HepG2 (cell line): Measurements from ENCODE around the gene PDCD11. TPM values are rescaled to one million over a fixed set of nuclear protein-coding genes. Genes with fewer than 3 reads are reported as not detected.

Experiments used
- ATAC-seq: fragments of 200-7000 bp; cut with Tn5 transposase; 3 replicates; pipeline ENCODE4 v1.9.1; 2020; ENCODE audit warnings: mild to moderate bottlenecking, moderate library complexity
- BruUV-seq: library from RNA; stranded (reverse); fragments of 400-500 nt; replicated peaks from 2 replicates; lab custom pipeline; 2021; lab: Mats Ljungman, UMichigan
- CTCF ChIA-PET: fragments of 300-600 bp; formaldehyde crosslinking; extraction: SDS; loops from one replicate; lab custom pipeline; 2021; ENCODE audit warnings: low total read pairs, inconsistent platforms, low intra/inter-chr PET ratio; lab: Yijun Ruan, JAX
- POLR2A ChIA-PET: fragments of 350-600 bp; sonication (Branson Sonifier 250); formaldehyde crosslinking; loops from one replicate; lab custom pipeline; 2020; ENCODE audit warnings: antibody characterized with exemption, inconsistent platforms; lab: Yijun Ruan, JAX
- DNase-seq: peaks from one replicate; pipeline ENCODE4 v3.0.0-alpha.2; 2015; ENCODE audit warnings: low spot score
- FAIRE-seq: peaks from 3 replicates; lab custom pipeline; 2011; peaks lifted over from hg19 to GRCh38; lab: Jason Lieb, UNC
- H2AFZ ChIP-seq: one replicate; pipeline ENCODE4 v1.6.1; 2011; ENCODE audit warnings: low read length, inconsistent platforms
- H3K27ac ChIP-seq: fragments of 300-600 bp; 3 replicates; pipeline ENCODE4 v1.8.0; 2011; ENCODE audit warnings: mixed run types, mild to moderate bottlenecking, mixed read lengths, low read length, inconsistent platforms; ENCODE audit not compliant: insufficient read depth; ENCODE audit errors: extremely low read length
- H3K27me3 ChIP-seq, 2 experiments: fragments of 200-600 bp in 1 of 2; 2 replicates in 1 of 2; 3 replicates in 1 of 2; pipeline versions ENCODE4 v1.6.0 to v1.8.0; 2011; ENCODE audit warnings: low read length in 2 of 2, mild to moderate bottlenecking in 2 of 2, moderate library complexity in 2 of 2, inconsistent platforms in 1 of 2; ENCODE audit not compliant: insufficient read depth in 2 of 2, control insufficient read depth in 1 of 2
- H3K36me3 ChIP-seq, 2 experiments: fragments of 200-600 bp in 1 of 2; replicated peaks in 1 of 2; 2 replicates in 1 of 2; 3 replicates in 1 of 2; pipeline versions ENCODE4 v1.5.1 to v1.8.0; 2011; ENCODE audit warnings: low read length in 2 of 2, inconsistent platforms in 1 of 2; ENCODE audit not compliant: insufficient read depth in 2 of 2, control insufficient read depth in 1 of 2
- H3K4me1 ChIP-seq: 2 replicates; pipeline ENCODE4 v1.5.1; 2012; ENCODE audit warnings: low read length, inconsistent platforms; ENCODE audit not compliant: insufficient read depth
- H3K4me2 ChIP-seq: 2 replicates; pipeline ENCODE4 v1.6.0; 2011; ENCODE audit warnings: low read depth, low read length, inconsistent platforms
- H3K4me3 ChIP-seq, 3 experiments: fragments of 200-600 bp in 1 of 3; sonication (generic), shearing (Covaris generic) in 1 of 3; replicated peaks in 1 of 3; 2 replicates each; pipeline ENCODE4 v1.5.1; 2011 to 2016; ENCODE audit warnings: low read length in 3 of 3, inconsistent platforms in 2 of 3, low read depth in 2 of 3, mild to moderate bottlenecking in 2 of 3, control low read depth in 1 of 3, mixed read lengths in 1 of 3; ENCODE audit not compliant: insufficient read depth in 1 of 3
- H3K79me2 ChIP-seq: one replicate; pipeline ENCODE4 v1.6.1; 2011; ENCODE audit warnings: low read length, inconsistent platforms; ENCODE audit not compliant: insufficient read depth
- H3K9ac ChIP-seq: 2 replicates; pipeline ENCODE4 v1.6.0; 2011; ENCODE audit warnings: mild to moderate bottlenecking, low read depth, low read length, inconsistent platforms; ENCODE audit not compliant: insufficient read depth
- H3K9me3 ChIP-seq: 2 replicates; pipeline ENCODE4 v1.5.1; 2012; ENCODE audit warnings: mild to moderate bottlenecking, low read length
- H4K20me1 ChIP-seq: 2 replicates; pipeline ENCODE4 v1.6.0; 2011; ENCODE audit warnings: inconsistent platforms, mild to moderate bottlenecking, low read length, moderate library complexity; ENCODE audit not compliant: insufficient read depth
- CEBPB ChIP-seq: IDR thresholded peaks from 2 replicates; pipeline ENCODE4 v1.6.1; 2011; ENCODE audit warnings: low read depth, low read length, improper control_type of control experiment, borderline replicate concordance
- HBP1 ChIP-seq: IDR thresholded peaks from 2 replicates; pipeline ENCODE4 v1.6.1; 2016; ENCODE audit warnings: low read depth, control low read depth
- MIXL1 ChIP-seq: IDR thresholded peaks from 2 replicates; pipeline ENCODE4 v1.6.1; 2016
- NR2F1 ChIP-seq, 2 experiments: fragments of 450-650 bp in 1 of 2; formaldehyde crosslinking in 1 of 2; IDR thresholded peaks; 2 replicates each; pipeline versions ENCODE4 v1.5.0 to v1.6.1; 2016 to 2020; ENCODE audit warnings: mild to moderate bottlenecking in 1 of 2, missing compliant biosample characterization in 1 of 2, missing genetic modification reagents in 1 of 2, moderate library complexity in 1 of 2
- RBAK ChIP-seq: sonication (generic); formaldehyde crosslinking; IDR thresholded peaks from 2 replicates; pipeline ENCODE4 v1.5.1; 2020; ENCODE audit warnings: mild to moderate bottlenecking, missing genetic modification reagents
- SIN3B ChIP-seq: fragments of 150-350 bp; IDR thresholded peaks from 2 replicates; pipeline ENCODE4 v1.6.1; 2014; ENCODE audit warnings: low read length
- TFDP1 ChIP-seq: IDR thresholded peaks from 2 replicates; pipeline ENCODE4 v1.6.1; 2016; ENCODE audit warnings: missing compliant biosample characterization, missing genetic modification reagents, borderline replicate concordance
- ZNF556 ChIP-seq: sonication (generic); formaldehyde crosslinking; IDR thresholded peaks from 2 replicates; pipeline ENCODE4 v1.4.0; 2020; ENCODE audit warnings: mild to moderate bottlenecking, missing genetic modification reagents, borderline replicate concordance
- ZNF580 ChIP-seq: IDR thresholded peaks from 2 replicates; pipeline ENCODE4 v1.6.1; 2016; ENCODE audit warnings: low read depth, borderline replicate concordance
- WGBS: methylation state at CpG from one replicate; pipeline ENCODE4 v1.1.6; 2017; ENCODE audit warnings: low lambda C conversion rate; 5-methylcytosine and 5-hydroxymethylcytosine counted together
- in situ Hi-C: cut with HindIII; loops from 2 replicates; pipeline ENCODE4 v1.10.0; 2017; ENCODE audit warnings: low pct_unique_long_range_greater_than_20kb; ENCODE audit not compliant: extremely low pct_ligation_motif_present
- intact Hi-C: fragments of 100-400 bp; cut with micrococcal nuclease; formaldehyde crosslinking; loops from one replicate; pipeline ENCODE4 v1.10.0; 2022; ENCODE audit not compliant: unreplicated experiment
- polyA plus RNA-seq, 8 experiments: library from polyadenylated mRNA; depleted of rRNA in 3 of 8; stranded (reverse) in 7 of 8; unstranded in 1 of 8; fragments of >200 nt; fragmentation: Illumina TruSeq in 4 of 8; extraction: Trizol in 4 of 8; gene quantifications; 2 replicates each; pipeline versions ENCODE4 v1.2.1 to v1.2.3, GENCODE V29; 2011 to 2016; ENCODE audit warnings: low read depth in 4 of 8, missing spikeins in 1 of 8, mixed read lengths in 1 of 8; ENCODE audit not compliant: insufficient read depth in 1 of 8
- total RNA-seq, 5 experiments: library from RNA; depleted of rRNA; stranded (reverse); fragments of >200 nt; fragmentation: Illumina TruSeq; extraction: Trizol; gene quantifications; 2 replicates each; pipeline ENCODE4 v1.2.3, GENCODE V29; 2016; ENCODE audit warnings: low read depth in 1 of 5

The PDCD11 gene
- total and polyA plus RNA-seq, 2 of the 13 experiments (the other 11 are each of a cell fraction or from before 2014, with no cell fraction given): 12.8 to 52.8 TPM

- no peak for TF ChIP-seq ZNF556 (CRISPR knock-in tag)
- TF ChIP-seq NR2F1 (CRISPR knock-in tag; IDR thresholded peaks at IDR 0.05): no peak
- TF ChIP-seq MIXL1 (CRISPR knock-in tag): no peak
- TF ChIP-seq TFDP1 (CRISPR knock-in tag): no peak
- TF ChIP-seq RBAK (CRISPR knock-in tag): no peak
- no peak for TF ChIP-seq ZNF580 (CRISPR knock-in tag)
- no peak for TF ChIP-seq HBP1
- no peak for TF ChIP-seq SIN3B
- no peak for TF ChIP-seq CEBPB
- DNase-seq (no peak), ATAC-seq (no peak), FAIRE-seq (no peak)
- no peak overlapping the region for H2AFZ ChIP-seq
- H3K4me1 ChIP-seq: peaks cover 13% of the 10 kb centered on the region
- H3K36me3 ChIP-seq: no peaks in the 10 kb centered on the region
- CTCF ChIA-PET: no interaction called here
- no peaks in the 10 kb centered on the region for H3K79me2 ChIP-seq
- H4K20me1 ChIP-seq: no peaks in the 10 kb centered on the region
- in situ Hi-C loops: no loop called here
- H3K4me3 ChIP-seq: no peak overlapping the region
- intact Hi-C loops: no loop called here
- H3K9ac ChIP-seq: no peak overlapping the region
- BruUV-seq: no TSS peak
- no peak overlapping the region for H3K4me2 ChIP-seq
- no peak overlapping the region for H3K27ac ChIP-seq
- WGBS: 0% methylated on average over 1 of the region's 4 CpGs
- POLR2A ChIA-PET: no interaction called here
- no peaks in the 10 kb centered on the region for H3K9me3 ChIP-seq
- peaks cover 1 to 18% of the 10 kb centered on the region in 2 experiments; a peak in 4 of 5 replicates for H3K27me3 ChIP-seq
These were observed 63.2 kb downstream of the PDCD11 start for GRCh38 chr10:103459615-103460014.
